ENCODE results near the gene CFAP410. TPM values are rescaled to one million over a fixed set of nuclear protein-coding genes. Genes with fewer than 3 reads are reported as not detected.

CFAP410 gene
- total and polyA plus RNA-seq, 12 donors, result 10.9 to 34.7 (median 13.9) TPM

GRCh38 chr21:44319407-44320065, 19.7 kb downstream of the CFAP410 start:
- Histone ChIP-seq H3K27ac (no peak overlapping the region), H3K36me3 (peaks cover 0 to 100% (median 22%) of the 10 kb centered on the region in 9 donors), H3K4me3 (no peak overlapping the region), H3K27me3 (no peaks in the 10 kb centered on the region), H3K4me1 (no peaks in the 10 kb centered on the region), H3K9me3 (no peaks in the 10 kb centered on the region)
- intact Hi-C loops (cut with DNase I), result loop anchor here in 2 of 10 donors (2.0 to 10.0 kb wide), 3 partner anchors 15 to 315 kb away; no protein-coding TSS in a partner anchor
- no peak for ATAC-seq
- TF ChIP-seq, protein P1, sequence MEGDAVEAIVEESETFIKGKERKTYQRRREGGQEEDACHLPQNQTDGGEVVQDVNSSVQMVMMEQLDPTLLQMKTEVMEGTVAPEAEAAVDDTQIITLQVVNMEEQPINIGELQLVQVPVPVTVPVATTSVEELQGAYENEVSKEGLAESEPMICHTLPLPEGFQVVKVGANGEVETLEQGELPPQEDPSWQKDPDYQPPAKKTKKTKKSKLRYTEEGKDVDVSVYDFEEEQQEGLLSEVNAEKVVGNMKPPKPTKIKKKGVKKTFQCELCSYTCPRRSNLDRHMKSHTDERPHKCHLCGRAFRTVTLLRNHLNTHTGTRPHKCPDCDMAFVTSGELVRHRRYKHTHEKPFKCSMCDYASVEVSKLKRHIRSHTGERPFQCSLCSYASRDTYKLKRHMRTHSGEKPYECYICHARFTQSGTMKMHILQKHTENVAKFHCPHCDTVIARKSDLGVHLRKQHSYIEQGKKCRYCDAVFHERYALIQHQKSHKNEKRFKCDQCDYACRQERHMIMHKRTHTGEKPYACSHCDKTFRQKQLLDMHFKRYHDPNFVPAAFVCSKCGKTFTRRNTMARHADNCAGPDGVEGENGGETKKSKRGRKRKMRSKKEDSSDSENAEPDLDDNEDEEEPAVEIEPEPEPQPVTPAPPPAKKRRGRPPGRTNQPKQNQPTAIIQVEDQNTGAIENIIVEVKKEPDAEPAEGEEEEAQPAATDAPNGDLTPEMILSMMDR (IDR thresholded peaks at IDR 0.05), result no peak
- WGBS, 2 donors, result 94% methylated on average over 35 of the region's 35 CpGs
- no peak for DNase-seq

DNA sequence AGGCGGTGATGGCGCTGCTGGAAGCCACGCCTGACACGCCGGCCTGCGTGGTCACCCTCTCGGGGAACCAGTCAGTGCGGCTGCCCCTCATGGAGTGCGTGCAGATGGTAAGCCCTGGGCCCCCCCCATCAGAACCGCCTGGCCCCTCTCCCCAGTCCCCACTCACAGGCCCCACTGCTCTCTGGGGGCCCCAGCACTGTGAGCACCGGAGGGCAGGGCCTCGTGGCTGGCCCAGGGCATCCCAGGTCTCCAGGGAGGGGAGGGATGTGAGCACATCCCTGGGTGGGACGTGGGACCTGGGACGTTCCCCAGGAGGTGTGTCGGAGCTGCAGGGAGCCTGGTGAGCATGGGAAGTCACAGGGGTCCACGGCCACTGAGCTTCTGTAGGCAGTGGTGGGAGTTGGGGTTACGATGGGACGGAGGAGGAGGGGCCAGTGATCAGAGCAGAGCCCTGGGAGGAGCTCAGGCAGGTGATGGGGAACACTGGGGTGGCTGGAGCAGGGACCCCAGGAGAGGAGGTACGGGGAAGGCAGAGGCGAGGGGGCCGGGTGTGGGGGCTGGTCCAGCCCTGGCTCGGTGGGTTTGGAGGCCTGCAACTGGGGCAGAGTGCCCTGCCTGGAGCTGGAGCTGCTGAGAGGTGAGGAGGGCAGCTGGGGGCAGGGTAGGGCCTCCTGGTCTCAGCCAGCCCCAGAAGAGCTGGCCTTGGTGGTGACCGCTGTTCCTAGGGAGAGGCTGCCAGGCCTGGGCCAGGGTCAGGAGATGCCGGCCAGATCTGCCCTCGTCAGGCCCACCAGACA, 20.5 kb downstream of the CFAP410 start:
- intact Hi-C loops (cut with DNase I), result loop anchor here in 2 of 10 donors (2.0 to 10.0 kb wide), 2 partner anchors 14 to 314 kb away; no protein-coding TSS in a partner anchor
- 94 to 95% methylated on average over 25 of the region's 25 CpGs for WGBS, 2 donors
- TF ChIP-seq, protein P1 (IDR thresholded peaks at IDR 0.05), result no peak
- Histone ChIP-seq H3K4me3 (no peak overlapping the region), H3K27ac (no peak overlapping the region), H3K36me3 (peaks cover 0 to 100% (median 22%) of the 10 kb centered on the region in 9 donors), H3K9me3 (no peaks in the 10 kb centered on the region), H3K4me1 (no peaks in the 10 kb centered on the region), H3K27me3 (no peaks in the 10 kb centered on the region)
- no peak for ATAC-seq
- DNase-seq, result no peak

GRCh38 chr21:44317871-44318270, 21.3 kb downstream of the CFAP410 start:
- no peak for DNase-seq
- no peaks in the 10 kb centered on the region for H3K27me3 ChIP-seq
- TF ChIP-seq, protein P1 (IDR thresholded peaks at IDR 0.05), result no peak
- no peaks in the 10 kb centered on the region for H3K9me3 ChIP-seq
- no peak for ATAC-seq
- intact Hi-C loops (cut with DNase I), result loop anchor here in 2 of 10 donors (2.0 to 10.0 kb wide), 2 partner anchors 13 to 313 kb away; no protein-coding TSS in a partner anchor
- H3K4me3 ChIP-seq, result no peak overlapping the region
- no peaks in the 10 kb centered on the region for H3K4me1 ChIP-seq
- H3K36me3 ChIP-seq, result peaks cover 0 to 100% (median 22%) of the 10 kb centered on the region in 9 donors
- H3K27ac ChIP-seq, result no peak overlapping the region
- WGBS, 2 donors, result 94 to 95% methylated on average over 22 of the region's 22 CpGs

- ATAC-seq, result no peak
- DNase-seq, result no peak
- WGBS, 2 donors, result 84 to 92% methylated on average over 19 of the region's 19 CpGs
- Histone ChIP-seq H3K9me3 (no peaks in the 10 kb centered on the region), H3K4me3 (no peak overlapping the region), H3K27me3 (no peaks in the 10 kb centered on the region), H3K4me1 (no peaks in the 10 kb centered on the region), H3K36me3 (peaks cover 0 to 100% (median 21%) of the 10 kb centered on the region in 9 donors), H3K27ac (no peak overlapping the region)
- intact Hi-C loops (cut with DNase I), result loop anchor here in 1 of 10 donors (10.0 kb wide), 1 partner anchor 313 kb away; no protein-coding TSS in a partner anchor
- TF ChIP-seq, protein P1 (IDR thresholded peaks at IDR 0.05), result no peak
Measured at GRCh38 chr21:44317241-44317782, 21.9 kb downstream of the CFAP410 start.

Measured in heart right ventricle (tissue), 16 donors.